GM19193 (cell line): ENCODE measurements around the gene GLIPR1L2.

ENCODE experiments used
- POLR2A ChIP-seq: IDR thresholded peaks from 4 replicates; pipeline ENCODE4 v1.6.1; 2011; ENCODE audit not compliant: insufficient read depth, insufficient read length; ENCODE audit errors: extremely low read depth

The GLIPR1L2 gene

GRCh38 chr12:75459755-75460154 lies 68.9 kb downstream of the GLIPR1L2 start:
- no peak for TF ChIP-seq POLR2A

- no peak for TF ChIP-seq POLR2A
Measured at GRCh38 chr12:75460204-75460603, 69.3 kb downstream of the GLIPR1L2 start.

- no peak for TF ChIP-seq POLR2A
Measured at GRCh38 chr12:75471902-75472890, 81.3 kb downstream of the GLIPR1L2 start.

GRCh38 chr12:75474116-75474515 lies 83.2 kb downstream of the GLIPR1L2 start:
- no peak for TF ChIP-seq POLR2A

GRCh38 chr12:75476071-75476470 lies 85.2 kb downstream of the GLIPR1L2 start:
- no peak for TF ChIP-seq POLR2A

- TF ChIP-seq POLR2A: no peak
Measured at GRCh38 chr12:75477137-75477536, 86.2 kb downstream of the GLIPR1L2 start.

- no peak for TF ChIP-seq POLR2A
Measured at GRCh38 chr12:75478116-75478794, 87.4 kb downstream of the GLIPR1L2 start.

GRCh38 chr12:75479963-75480461 lies 89.1 kb downstream of the GLIPR1L2 start:
- TF ChIP-seq POLR2A: no peak

- TF ChIP-seq POLR2A: peak; percentile 90
Measured at GRCh38 chr12:75480469-75480949, 89.6 kb downstream of the GLIPR1L2 start, which contains the start of gene GLIPR1. TSS of gene GLIPR1 (plus strand) at chr12:75480755. CDS start at chr12:75480881, 126 bp downstream.

- no peak for TF ChIP-seq POLR2A
Measured at GRCh38 chr12:75481013-75481705, 90.3 kb downstream of the GLIPR1L2 start.

- no peak for TF ChIP-seq POLR2A
Measured at GRCh38 chr12:75481774-75482173, 90.9 kb downstream of the GLIPR1L2 start.
